Hepatocyte (in vitro differentiated cells): ENCODE measurements around the gene DAPK2. TPM values are rescaled to one million over a fixed set of nuclear protein-coding genes. Genes with fewer than 3 reads are reported as not detected.

ENCODE experiments used
- DNase-seq: peaks from one replicate; pipeline ENCODE4 v3.0.0-alpha.2; 2016; ENCODE audit warnings: low spot score
- H2AFZ ChIP-seq: fragments of 200-600 bp; sonication (generic); 2 replicates; pipeline ENCODE4 v1.6.0; 2016; ENCODE audit warnings: antibody characterized with exemption, mild to moderate bottlenecking
- H3K27ac ChIP-seq: fragments of 200-600 bp; sonication (generic); 2 replicates; pipeline ENCODE4 v1.5.1; 2016; ENCODE audit warnings: mild to moderate bottlenecking
- H3K27me3 ChIP-seq: fragments of 200-600 bp; sonication (generic); 2 replicates; pipeline ENCODE4 v1.6.1; 2016
- H3K36me3 ChIP-seq: fragments of 200-600 bp; sonication (generic); replicated peaks from 2 replicates; pipeline ENCODE4 v1.5.1; 2016; ENCODE audit warnings: low read depth; ENCODE audit not compliant: insufficient read depth
- H3K4me1 ChIP-seq: fragments of 200-600 bp; sonication (generic); 2 replicates; pipeline ENCODE4 v1.5.1; 2016; ENCODE audit warnings: mild to moderate bottlenecking, moderate library complexity; ENCODE audit not compliant: insufficient read depth
- H3K4me2 ChIP-seq: fragments of 200-600 bp; sonication (generic); 2 replicates; pipeline ENCODE4 v1.6.0; 2016
- H3K4me3 ChIP-seq: fragments of 200-600 bp; sonication (generic); 2 replicates; pipeline ENCODE4 v1.5.1; 2016; ENCODE audit warnings: mild to moderate bottlenecking
- H3K79me2 ChIP-seq: fragments of 200-600 bp; sonication (generic); 2 replicates; pipeline ENCODE4 v1.6.0; 2017; ENCODE audit warnings: mild to moderate bottlenecking
- H3K9me2 ChIP-seq: fragments of 200-600 bp; sonication (generic); replicated peaks from 2 replicates; pipeline ENCODE4 v1.6.0; 2017; ENCODE audit warnings: mild to moderate bottlenecking; ENCODE audit not compliant: insufficient read depth
- H3K9me3 ChIP-seq: fragments of 200-600 bp; sonication (generic); 2 replicates; pipeline ENCODE4 v1.5.1; 2016; ENCODE audit warnings: low read depth, mild to moderate bottlenecking
- H4K20me1 ChIP-seq: fragments of 200-600 bp; sonication (generic); 2 replicates; pipeline ENCODE4 v1.6.0; 2016; ENCODE audit warnings: mild to moderate bottlenecking; ENCODE audit not compliant: insufficient read depth, poor library complexity, severe bottlenecking
- EZH2 ChIP-seq: fragments of 200-600 bp; sonication (generic); IDR thresholded peaks from 2 replicates; pipeline ENCODE4 v1.6.1; 2016; ENCODE audit warnings: antibody characterized with exemption, mild to moderate bottlenecking, borderline replicate concordance
- EZH2phosphoT487 ChIP-seq: fragments of 200-600 bp; sonication (generic); IDR thresholded peaks from one replicate; pipeline ENCODE4 v1.6.1; 2018; ENCODE audit warnings: antibody characterized with exemption, mild to moderate bottlenecking, low read depth, moderate library complexity; ENCODE audit not compliant: unreplicated experiment, severe bottlenecking
- WGBS: methylation state at CpG from one replicate; pipeline ENCODE4 v1.1.6; 2016; ENCODE audit warnings: low lambda C conversion rate; ENCODE audit errors: missing lambda C conversion rate; 5-methylcytosine and 5-hydroxymethylcytosine counted together
- polyA plus RNA-seq: library from polyadenylated mRNA; unstranded; fragments of >200 nt; fragmentation: Nextera tagmentation; extraction: Ambion mirVana; gene quantifications from 2 replicates; pipeline ENCODE4 v1.2.1, GENCODE V29; 2016
- total RNA-seq: library from RNA; depleted of rRNA; stranded (reverse); fragments of >200 nt; gene quantifications from 2 replicates; pipeline ENCODE4 v1.2.3, GENCODE V29; 2014
- TF ChIP-seq, protein P1 (sequence below): fragments of 200-600 bp; sonication (generic); IDR thresholded peaks from 2 replicates; pipeline ENCODE4 v1.5.1; 2016; ENCODE audit warnings: antibody characterized with exemption, mild to moderate bottlenecking; ENCODE audit not compliant: poor library complexity

Gene DAPK2
- total and polyA plus RNA-seq, 2 experiments from 2014 or later = 4.9 to 5.1 TPM

DNA sequence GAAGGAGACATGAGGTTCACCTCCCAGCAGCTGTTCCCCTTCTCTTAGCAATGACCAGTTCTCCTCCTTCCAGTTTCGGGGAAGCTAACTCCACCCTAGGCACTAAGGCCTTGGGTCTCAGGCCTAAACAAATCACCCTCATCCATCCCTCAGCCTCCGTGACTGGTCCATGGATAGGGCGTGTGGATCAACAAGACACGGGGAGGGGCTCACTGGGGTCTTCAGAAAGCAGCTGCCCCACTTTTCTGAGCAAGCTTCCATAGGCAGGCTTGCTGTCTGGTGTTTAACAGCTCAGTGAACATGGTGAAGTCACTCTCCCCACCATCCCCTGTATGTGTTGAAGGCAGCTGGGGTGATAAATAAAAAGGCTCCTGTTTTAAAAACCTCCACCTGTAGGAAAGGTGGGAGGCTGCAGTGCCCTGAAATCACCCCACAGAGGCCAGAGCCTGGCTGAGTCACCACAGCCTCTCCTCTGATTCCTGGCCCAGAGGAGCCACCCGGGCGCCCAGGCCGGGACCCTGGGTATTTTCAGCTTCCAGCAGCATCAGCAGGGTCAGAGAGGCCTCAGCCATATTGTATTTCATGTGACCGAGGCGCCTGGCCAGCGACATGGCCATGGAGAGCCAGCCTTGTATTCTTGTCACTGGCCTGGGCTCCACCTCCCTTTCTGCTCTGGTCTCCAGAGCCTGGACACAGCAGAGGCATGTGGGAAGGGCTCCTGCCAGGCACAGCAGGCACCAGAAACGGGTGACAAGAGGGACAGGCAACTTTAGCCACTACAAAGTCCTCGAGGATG, 152.2 kb downstream of the DAPK2 start:
- Histone ChIP-seq H3K27ac (no peak overlapping the region), H2AFZ (no peak overlapping the region), H4K20me1 (no peaks in the 10 kb centered on the region), H3K4me3 (no peak overlapping the region), H3K27me3 (no peaks in the 10 kb centered on the region), H3K36me3 (no peaks in the 10 kb centered on the region), H3K9me3 (no peaks in the 10 kb centered on the region), H3K4me1 (no peaks in the 10 kb centered on the region), H3K4me2 (no peak overlapping the region), H3K79me2 (no peaks in the 10 kb centered on the region), H3K9me2 (no peaks in the 10 kb centered on the region)
- no peak for TF ChIP-seq EZH2
- TF ChIP-seq, protein P1, sequence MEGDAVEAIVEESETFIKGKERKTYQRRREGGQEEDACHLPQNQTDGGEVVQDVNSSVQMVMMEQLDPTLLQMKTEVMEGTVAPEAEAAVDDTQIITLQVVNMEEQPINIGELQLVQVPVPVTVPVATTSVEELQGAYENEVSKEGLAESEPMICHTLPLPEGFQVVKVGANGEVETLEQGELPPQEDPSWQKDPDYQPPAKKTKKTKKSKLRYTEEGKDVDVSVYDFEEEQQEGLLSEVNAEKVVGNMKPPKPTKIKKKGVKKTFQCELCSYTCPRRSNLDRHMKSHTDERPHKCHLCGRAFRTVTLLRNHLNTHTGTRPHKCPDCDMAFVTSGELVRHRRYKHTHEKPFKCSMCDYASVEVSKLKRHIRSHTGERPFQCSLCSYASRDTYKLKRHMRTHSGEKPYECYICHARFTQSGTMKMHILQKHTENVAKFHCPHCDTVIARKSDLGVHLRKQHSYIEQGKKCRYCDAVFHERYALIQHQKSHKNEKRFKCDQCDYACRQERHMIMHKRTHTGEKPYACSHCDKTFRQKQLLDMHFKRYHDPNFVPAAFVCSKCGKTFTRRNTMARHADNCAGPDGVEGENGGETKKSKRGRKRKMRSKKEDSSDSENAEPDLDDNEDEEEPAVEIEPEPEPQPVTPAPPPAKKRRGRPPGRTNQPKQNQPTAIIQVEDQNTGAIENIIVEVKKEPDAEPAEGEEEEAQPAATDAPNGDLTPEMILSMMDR = no peak
- TF ChIP-seq EZH2phosphoT487 = no peak
- DNase-seq = no peak
- whole genome bisulfite sequencing = 92% methylated on average over 12 of the region's 12 CpGs

DNA sequence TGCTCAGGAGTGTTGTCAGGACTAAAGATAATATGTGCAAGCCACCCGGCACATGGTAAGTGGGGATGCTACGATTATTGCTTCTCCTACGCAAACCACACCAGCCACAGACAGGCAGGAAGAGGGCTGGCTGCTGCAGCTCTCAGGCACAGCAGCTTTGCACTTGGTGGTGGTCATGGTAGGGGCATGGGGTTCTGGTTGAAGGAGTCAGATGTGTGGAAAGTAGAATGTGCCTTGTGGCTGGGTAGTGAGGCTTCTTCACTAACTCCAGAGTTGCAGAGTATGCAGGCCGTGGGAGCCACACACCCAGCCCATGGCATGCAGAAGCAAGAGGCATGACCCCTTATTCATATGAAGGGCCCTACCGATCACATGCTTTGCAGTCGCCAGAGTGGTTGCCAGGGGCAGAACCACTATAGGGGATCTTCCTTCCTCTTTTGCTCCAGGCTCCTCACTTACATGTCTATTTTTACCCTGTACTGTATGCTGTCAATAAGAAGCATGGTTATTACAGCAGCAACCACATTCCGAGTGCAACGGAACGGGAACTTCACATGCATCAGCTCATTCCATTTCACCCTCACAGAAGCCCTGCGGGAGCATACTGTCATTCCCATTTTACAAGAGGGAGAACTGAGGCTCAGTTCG, 153.4 kb downstream of the DAPK2 start:
- Histone ChIP-seq H3K27me3 (no peaks in the 10 kb centered on the region), H2AFZ (no peak overlapping the region), H3K79me2 (no peaks in the 10 kb centered on the region), H3K4me3 (no peak overlapping the region), H3K27ac (no peak overlapping the region), H3K4me1 (no peaks in the 10 kb centered on the region), H3K9me2 (no peaks in the 10 kb centered on the region), H3K4me2 (no peak overlapping the region), H4K20me1 (no peaks in the 10 kb centered on the region), H3K9me3 (no peaks in the 10 kb centered on the region), H3K36me3 (no peaks in the 10 kb centered on the region)
- TF ChIP-seq, protein P1 = no peak
- TF ChIP-seq EZH2 (no peak), EZH2phosphoT487 (no peak)
- no peak for DNase-seq
- WGBS = 87% methylated on average over 11 of the region's 11 CpGs

DNA sequence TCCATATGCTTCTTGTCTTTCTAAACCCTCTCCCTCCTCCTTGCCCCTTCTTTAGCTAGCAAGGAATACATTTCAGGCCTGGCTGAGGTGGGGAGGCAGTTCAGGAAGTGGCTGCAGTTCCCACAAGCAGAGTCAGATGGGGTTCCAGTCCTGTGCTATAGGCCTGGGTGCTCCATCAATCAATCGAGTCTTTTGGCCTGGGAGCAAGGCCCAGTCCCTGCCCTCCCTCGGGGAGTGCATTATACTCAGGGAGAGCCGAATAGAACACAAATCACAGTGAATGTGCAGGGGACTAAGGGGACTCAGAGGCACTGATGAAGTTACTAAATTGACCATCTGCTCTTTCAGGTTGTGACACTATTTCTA, 154.5 kb downstream of the DAPK2 start:
- Histone ChIP-seq H4K20me1 (no peaks in the 10 kb centered on the region), H3K36me3 (no peaks in the 10 kb centered on the region), H3K27me3 (no peaks in the 10 kb centered on the region), H3K79me2 (no peaks in the 10 kb centered on the region), H2AFZ (no peak overlapping the region), H3K9me2 (no peaks in the 10 kb centered on the region), H3K4me2 (no peak overlapping the region), H3K9me3 (no peaks in the 10 kb centered on the region), H3K4me3 (no peak overlapping the region), H3K27ac (no peak overlapping the region), H3K4me1 (no peaks in the 10 kb centered on the region)
- WGBS = 89% methylated on average over 3 of the region's 3 CpGs
- DNase-seq = no peak
- no peak for TF ChIP-seq EZH2
- TF ChIP-seq, protein P1 = no peak
- TF ChIP-seq EZH2phosphoT487 = no peak
